Immature natural killer cell (primary cell): Measurements from ENCODE around the gene DLEC1. TPM values are rescaled to one million over a fixed set of nuclear protein-coding genes. Genes with fewer than 3 reads are reported as not detected.
"Not testable (repeated sequence)": the region's sequence is repeated elsewhere in the genome, so short reads cannot be mapped to it uniquely, and the experiment has no call there.

Source experiments
- DNase-seq, 3 donors: peaks; one replicate each; pipeline ENCODE4 v3.0.0; 2022; ENCODE audit warnings: mixed read lengths in 1 of 3
- H3K27ac Mint-ChIP-seq, 6 donors: one replicate each; pipeline ENCODE4 v1.8.0; 2020; ENCODE audit warnings: mixed read lengths in 6 of 6, mild to moderate bottlenecking in 5 of 6, inconsistent platforms in 4 of 6, moderate library complexity in 3 of 6
- H3K27me3 Mint-ChIP-seq, 3 donors: one replicate each; pipeline ENCODE4 v1.8.0; 2020 to 2021; ENCODE audit warnings: low read depth in 3 of 3, mild to moderate bottlenecking in 3 of 3, mixed read lengths in 3 of 3, moderate library complexity in 3 of 3, inconsistent platforms in 1 of 3
- H3K36me3 Mint-ChIP-seq, 3 donors: one replicate each; pipeline ENCODE4 v1.8.0; 2020; ENCODE audit warnings: mixed read lengths in 3 of 3, inconsistent platforms in 2 of 3, mild to moderate bottlenecking in 2 of 3
- H3K4me1 Mint-ChIP-seq, 2 donors: one replicate each; pipeline ENCODE4 v1.8.0; 2020; ENCODE audit warnings: inconsistent platforms in 2 of 2, mild to moderate bottlenecking in 2 of 2, mixed read lengths in 2 of 2, moderate library complexity in 1 of 2
- H3K4me3 Mint-ChIP-seq, 5 donors: one replicate each; pipeline ENCODE4 v1.8.0; 2020; ENCODE audit warnings: mild to moderate bottlenecking in 5 of 5, mixed read lengths in 5 of 5, inconsistent platforms in 3 of 5, moderate library complexity in 3 of 5
- H3K9me3 Mint-ChIP-seq, 6 donors: one replicate each; pipeline ENCODE4 v1.8.0; 2020; ENCODE audit warnings: mild to moderate bottlenecking in 6 of 6, mixed read lengths in 6 of 6, inconsistent platforms in 4 of 6, moderate library complexity in 3 of 6
- polyA plus RNA-seq, 3 donors: library from polyadenylated mRNA; unstranded; fragments of 300-500 nt; fragmentation: Illumina TruSeq; gene quantifications; one replicate each; pipeline ENCODE4 v1.2.3, GENCODE V29; 2021

DLEC1 gene
- polyA plus RNA-seq, 3 donors from 2014 or later, result 0.16 to 2.4 (median 0.84) TPM

DNA sequence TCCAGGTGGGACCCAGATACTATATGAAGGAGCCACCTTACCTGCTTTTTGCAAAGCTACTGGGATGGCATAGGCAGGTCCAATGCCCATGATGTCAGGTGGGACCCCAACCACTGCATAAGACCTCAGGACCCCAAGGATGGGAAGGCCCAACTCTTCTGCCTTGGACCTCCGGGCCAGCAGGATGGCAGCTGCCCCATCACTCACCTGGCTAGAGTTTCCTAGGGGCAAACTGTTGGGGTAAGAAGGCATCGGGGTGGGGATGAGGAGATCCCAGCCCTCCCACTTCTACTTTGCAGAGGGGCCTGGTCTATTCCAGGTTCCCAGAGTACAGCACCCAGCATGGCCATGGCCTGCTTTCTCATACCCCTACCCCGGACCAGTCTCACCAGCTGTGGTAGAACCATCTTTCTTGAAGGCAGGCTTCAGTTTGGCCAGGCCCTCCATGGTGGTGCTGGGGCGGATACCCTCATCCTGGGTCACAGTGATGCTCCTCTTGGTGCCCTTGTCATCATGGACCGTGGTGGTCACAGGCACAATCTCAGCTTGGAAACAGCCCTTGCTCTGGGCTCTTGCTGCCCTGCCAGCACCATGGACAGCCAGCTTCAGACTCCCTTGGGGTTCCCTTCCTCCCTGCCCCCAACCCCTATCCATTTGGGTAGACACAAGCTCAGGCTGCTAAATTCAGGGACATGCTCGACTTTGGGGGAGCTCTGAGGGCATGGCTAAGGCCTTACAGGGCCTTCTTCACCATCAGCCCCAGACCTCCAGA is 87.3 kb downstream of the DLEC1 start:
- Mint-ChIP-seq H3K4me1 (peaks cover 13% of the 10 kb centered on the region in 2 donors), H3K27ac (peak overlapping the region in 1 of 6 donors; percentile 41), H3K4me3 (no peak overlapping the region), H3K9me3 (no peaks in the 10 kb centered on the region), H3K27me3 (peaks cover 0 to 2% (median 0%) of the 10 kb centered on the region in 3 donors), H3K36me3 (peaks cover 11 to 45% (median 17%) of the 10 kb centered on the region in 3 donors)
- no peak for DNase-seq

DNA sequence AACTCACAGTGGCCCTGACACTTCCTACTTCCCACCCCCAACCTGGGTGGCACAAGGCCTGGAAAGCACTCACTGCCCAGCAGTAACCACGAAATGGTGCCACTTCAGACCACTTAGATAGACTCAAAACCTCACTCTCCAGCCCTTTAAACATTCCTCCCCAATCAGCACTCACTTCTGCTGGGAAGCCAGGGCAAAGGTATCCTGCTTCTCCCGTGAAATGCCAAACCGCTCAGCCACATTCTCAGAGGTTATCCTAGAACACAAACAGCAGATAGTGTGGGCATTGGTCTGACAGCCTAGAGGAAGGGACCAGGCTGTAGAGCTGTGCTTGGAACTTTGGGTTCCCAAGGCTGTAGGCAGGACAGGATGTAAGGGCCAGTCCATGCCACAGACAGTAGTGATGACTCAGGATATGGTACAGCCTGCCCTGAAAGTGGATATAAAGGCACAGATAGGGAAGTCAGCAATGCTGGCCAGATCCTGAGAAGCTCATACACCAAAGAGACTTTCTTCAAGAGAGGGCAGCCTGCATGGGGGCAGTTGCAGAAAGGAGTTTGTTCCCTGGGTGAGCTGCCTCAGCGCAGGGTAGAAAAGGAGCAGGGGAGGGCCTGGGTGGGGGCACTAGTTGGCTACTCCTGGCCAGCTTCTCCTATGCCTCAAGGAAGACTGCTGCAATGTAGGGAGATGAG is 88.7 kb downstream of the DLEC1 start:
- H3K9me3 Mint-ChIP-seq, result no peaks in the 10 kb centered on the region
- H3K4me1 Mint-ChIP-seq, result peaks cover 17 to 27% of the 10 kb centered on the region in 2 donors
- no peak for DNase-seq
- peaks cover 0 to 2% (median 0%) of the 10 kb centered on the region in 3 donors for H3K27me3 Mint-ChIP-seq
- no peak overlapping the region for H3K4me3 Mint-ChIP-seq
- H3K36me3 Mint-ChIP-seq, result peaks cover 7 to 37% (median 17%) of the 10 kb centered on the region in 3 donors
- peak overlapping the region in 4 of 6 donors; percentile 17 to 49 (median 22) for H3K27ac Mint-ChIP-seq

DNA sequence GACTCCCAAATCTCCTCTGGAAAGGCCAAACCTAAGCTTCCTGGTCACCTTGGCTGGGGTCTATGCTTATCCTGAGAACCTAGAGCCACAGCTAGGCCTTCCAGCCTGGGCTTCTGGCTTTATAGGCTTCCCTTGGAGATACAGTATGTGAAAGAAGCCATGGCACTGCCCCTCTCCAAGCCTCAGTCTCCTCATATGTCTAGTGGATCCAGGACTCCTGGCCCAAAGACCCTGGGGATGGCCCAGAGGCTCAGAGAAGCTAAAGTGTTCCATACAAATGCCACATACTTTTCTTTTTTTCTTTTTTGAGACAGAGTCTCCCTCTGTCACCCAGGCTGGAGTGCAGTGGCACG is 89.3 kb downstream of the DLEC1 start:
- H3K36me3 Mint-ChIP-seq, result peaks cover 5 to 35% (median 17%) of the 10 kb centered on the region in 3 donors
- peak overlapping the region in 1 of 6 donors; percentile 17 for H3K27ac Mint-ChIP-seq

DNA sequence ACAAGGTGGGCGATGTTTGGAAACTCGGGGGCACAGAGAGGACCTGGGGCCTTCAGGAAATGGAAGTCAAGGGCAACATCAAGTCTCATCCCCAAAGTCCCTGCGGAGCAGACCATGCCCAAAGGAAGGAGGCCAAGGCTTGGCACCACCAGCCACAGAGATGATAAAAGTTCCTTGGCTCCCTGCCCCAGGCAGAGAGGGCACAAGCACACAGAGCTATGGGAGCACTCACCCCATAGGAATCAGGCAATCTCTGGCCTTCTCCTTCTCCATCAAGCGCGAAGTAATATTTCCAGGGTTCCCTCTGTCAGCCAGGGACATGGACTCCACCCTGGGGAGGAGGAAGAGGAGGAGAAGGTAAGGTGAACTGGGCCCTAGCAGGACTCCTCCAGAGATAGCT is 90.0 kb downstream of the DLEC1 start:
- DNase-seq, result no peak
- H3K4me1 Mint-ChIP-seq, result peaks cover 23 to 40% of the 10 kb centered on the region in 2 donors
- H3K9me3 Mint-ChIP-seq, result no peaks in the 10 kb centered on the region
- no peak overlapping the region for H3K4me3 Mint-ChIP-seq
- H3K27me3 Mint-ChIP-seq, result peaks cover 0 to 2% (median 2%) of the 10 kb centered on the region in 3 donors
- peaks cover 5 to 35% (median 17%) of the 10 kb centered on the region in 3 donors for H3K36me3 Mint-ChIP-seq
- H3K27ac Mint-ChIP-seq, result no peak overlapping the region

More for the DNA sequence above, 89.3 kb downstream of the DLEC1 start:
- H3K4me3 Mint-ChIP-seq, result no peak overlapping the region
- H3K4me1 Mint-ChIP-seq, result peaks cover 20 to 32% of the 10 kb centered on the region in 2 donors
- no peaks in the 10 kb centered on the region for H3K9me3 Mint-ChIP-seq
- no peak for DNase-seq
- H3K27me3 Mint-ChIP-seq, result peaks cover 0 to 2% (median 0%) of the 10 kb centered on the region in 3 donors

DNA sequence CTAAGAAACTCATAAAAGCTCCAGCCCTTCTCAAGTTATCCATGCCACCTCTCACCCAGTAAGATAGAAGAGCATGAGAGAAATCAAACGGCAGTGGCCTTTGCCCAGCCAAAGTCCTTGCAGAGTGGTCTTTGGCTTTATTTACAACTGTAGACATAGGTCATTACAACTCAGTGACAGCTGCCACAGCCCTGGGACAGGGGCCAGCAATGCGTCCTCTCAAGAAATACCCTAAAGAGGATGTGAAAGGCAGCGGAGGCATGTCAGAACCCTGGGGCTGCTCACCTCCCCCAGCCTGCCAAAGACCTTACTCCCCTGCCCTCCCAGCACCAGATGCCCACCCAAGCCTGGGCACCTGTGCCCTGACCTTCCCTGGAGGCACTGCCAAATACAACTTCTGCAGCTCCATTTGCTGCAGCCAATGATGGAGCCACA is 91.6 kb downstream of the DLEC1 start:
- DNase-seq, result no peak
- H3K4me3 Mint-ChIP-seq, result no peak overlapping the region
- peak overlapping the region in 5 of 6 donors; percentile 22 to 71 (median 57) for H3K27ac Mint-ChIP-seq
- H3K4me1 Mint-ChIP-seq, result peaks cover 35 to 56% of the 10 kb centered on the region in 2 donors
- no peaks in the 10 kb centered on the region for H3K9me3 Mint-ChIP-seq
- H3K36me3 Mint-ChIP-seq, result peaks cover 6 to 31% (median 9%) of the 10 kb centered on the region in 3 donors
- H3K27me3 Mint-ChIP-seq, result peaks cover 0 to 2% (median 0%) of the 10 kb centered on the region in 3 donors

DNA sequence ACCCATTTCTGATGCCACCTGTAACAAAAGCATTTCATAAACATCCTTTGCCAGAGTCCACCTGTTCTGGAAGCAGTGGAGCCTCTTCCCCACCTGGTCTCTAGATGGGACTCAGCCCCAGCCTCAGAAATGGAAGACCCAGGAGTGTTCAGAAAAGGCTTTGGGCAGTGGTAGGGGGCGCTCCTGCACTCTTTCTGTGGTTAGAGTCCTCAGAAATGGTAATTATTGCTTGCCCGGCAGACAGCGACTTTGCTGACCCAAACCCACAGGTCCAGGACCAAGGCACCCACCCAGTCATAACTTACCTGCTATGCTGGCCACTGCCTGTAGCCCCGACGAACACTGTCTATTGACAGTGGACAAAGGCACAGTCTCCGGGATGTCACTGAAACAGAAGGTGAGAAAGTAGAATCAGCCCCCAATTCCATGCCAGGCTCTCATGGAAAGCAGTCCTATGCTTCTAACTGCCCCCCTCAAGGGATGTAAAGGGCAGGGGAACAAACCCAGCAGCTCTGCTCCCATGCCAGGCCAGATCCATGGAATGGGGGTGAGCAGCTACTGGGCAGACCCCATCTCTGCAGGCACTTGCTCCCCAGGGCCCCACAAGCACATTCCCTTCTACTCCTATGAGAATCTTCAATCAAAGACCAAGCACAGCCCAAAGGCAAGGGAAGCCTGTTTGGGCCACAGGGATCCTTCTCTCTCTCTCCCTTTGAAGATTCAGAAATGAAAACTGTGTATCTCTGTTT is 92.8 kb downstream of the DLEC1 start:
- DNase-seq, result no peak
- Mint-ChIP-seq H3K4me3 (no peak overlapping the region), H3K36me3 (peaks cover 6 to 31% (median 9%) of the 10 kb centered on the region in 3 donors), H3K4me1 (peaks cover 41 to 66% of the 10 kb centered on the region in 2 donors), H3K9me3 (no peaks in the 10 kb centered on the region), H3K27ac (peak overlapping the region in 2 of 6 donors; percentile 21 to 22), H3K27me3 (peaks cover 0 to 7% (median 3%) of the 10 kb centered on the region in 3 donors)

DNA sequence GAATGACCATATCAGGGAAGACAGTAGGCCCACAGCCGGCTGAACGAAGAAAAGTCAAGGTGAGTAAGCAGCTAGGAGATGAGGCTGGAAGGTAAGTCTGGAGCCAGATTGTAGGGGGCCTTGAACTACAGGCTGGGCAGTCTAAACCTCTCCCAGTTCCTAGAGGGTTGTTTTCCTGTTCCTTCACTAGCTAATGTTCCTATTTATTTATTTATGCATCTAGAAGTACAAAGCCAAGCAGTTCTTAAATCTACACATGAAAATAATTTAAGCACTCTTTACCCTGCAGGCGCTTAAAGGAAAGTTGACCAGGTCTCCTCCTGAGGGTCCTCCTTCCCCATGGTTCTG is 94.2 kb downstream of the DLEC1 start:
- Mint-ChIP-seq H3K36me3 (peaks cover 6 to 24% (median 9%) of the 10 kb centered on the region in 3 donors), H3K4me3 (no peak overlapping the region), H3K27me3 (peaks cover 0 to 13% (median 6%) of the 10 kb centered on the region in 3 donors), H3K4me1 (peaks cover 52 to 80% of the 10 kb centered on the region in 2 donors), H3K27ac (peak overlapping the region in 2 of 6 donors; percentile 29 to 34), H3K9me3 (no peaks in the 10 kb centered on the region)
- no peak for DNase-seq

DNA sequence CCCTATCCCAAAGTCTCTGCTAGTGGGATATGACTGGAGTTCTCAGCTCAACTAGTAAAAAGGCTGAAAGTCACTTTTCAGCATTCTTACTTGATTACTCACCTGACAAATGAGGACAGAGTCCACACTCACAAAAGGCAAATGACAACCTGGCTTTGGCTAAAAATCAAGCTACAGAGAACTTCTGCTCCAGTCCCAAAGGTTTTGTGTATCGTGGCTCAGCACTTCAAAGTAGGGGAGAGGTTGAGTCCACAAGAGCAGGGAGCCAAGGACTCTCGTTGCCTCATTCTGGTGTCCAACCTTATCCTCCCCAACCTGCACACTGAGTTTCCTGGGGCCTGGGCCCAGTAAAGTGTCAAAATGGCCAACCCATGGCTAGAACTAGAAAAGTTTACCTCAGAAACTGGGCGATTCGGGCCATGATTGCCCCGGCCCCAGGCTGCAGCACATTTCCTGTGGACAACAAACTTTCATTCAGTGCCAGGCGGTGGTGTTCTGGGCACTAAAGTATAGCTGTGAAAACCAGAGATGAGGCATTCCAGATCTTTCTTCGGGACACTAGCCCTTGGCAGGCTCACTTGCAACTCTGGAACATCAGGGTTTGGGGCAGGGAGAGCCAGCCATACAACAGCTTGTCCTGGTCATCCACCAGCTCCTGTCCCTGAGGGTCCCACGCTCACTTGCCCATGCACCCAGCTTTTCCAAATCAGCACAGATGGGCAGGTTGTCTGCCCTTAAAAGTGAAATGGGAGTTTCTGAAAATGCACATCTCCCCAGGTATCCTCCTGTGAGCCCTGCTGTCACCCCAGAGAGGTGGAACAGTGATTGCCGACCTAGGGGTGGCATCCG is 94.8 kb downstream of the DLEC1 start:
- H3K36me3 Mint-ChIP-seq, result peaks cover 6 to 24% (median 9%) of the 10 kb centered on the region in 3 donors
- peak overlapping the region in 3 of 5 donors; percentile 23 to 56 (median 53) for H3K4me3 Mint-ChIP-seq
- no peaks in the 10 kb centered on the region for H3K9me3 Mint-ChIP-seq
- H3K27me3 Mint-ChIP-seq, result peaks cover 0 to 16% (median 11%) of the 10 kb centered on the region in 3 donors
- peaks cover 55 to 86% of the 10 kb centered on the region in 2 donors for H3K4me1 Mint-ChIP-seq
- peak overlapping the region in 4 of 6 donors; percentile 13 to 64 (median 21) for H3K27ac Mint-ChIP-seq
- DNase-seq, result no peak

DNA sequence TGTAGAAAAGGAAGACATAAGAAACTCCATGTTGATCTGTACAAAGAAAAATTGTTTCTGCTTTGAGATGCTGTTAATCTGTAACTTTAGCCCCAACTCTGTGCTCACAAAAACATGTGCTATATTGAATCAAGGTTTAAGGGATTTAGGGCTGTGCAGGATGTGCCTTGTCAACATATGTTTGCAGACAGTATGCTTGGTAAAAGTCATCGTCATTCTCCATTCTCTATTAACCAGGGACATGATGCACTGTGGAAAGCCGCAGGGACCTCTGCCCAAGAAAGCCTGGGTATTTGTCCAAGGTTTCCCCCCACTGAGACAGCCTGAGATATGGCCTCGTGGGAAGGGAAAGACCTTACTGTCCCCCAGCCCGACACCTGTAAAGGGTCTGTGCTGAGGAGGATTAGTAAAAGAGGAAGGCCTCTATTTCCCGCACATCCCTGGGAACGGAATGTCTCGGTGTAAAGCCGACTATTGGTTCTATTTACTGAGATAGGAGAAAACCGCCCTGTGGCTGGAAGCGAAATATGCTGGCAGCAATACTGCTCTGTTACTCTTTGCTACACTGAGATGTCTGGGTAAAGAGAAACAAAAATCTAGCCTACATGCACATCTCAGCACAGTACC is 95.6 kb downstream of the DLEC1 start:
- H3K27me3 Mint-ChIP-seq, result peaks cover 0 to 16% (median 11%) of the 10 kb centered on the region in 3 donors
- peaks cover 61 to 94% of the 10 kb centered on the region in 2 donors for H3K4me1 Mint-ChIP-seq
- H3K36me3 Mint-ChIP-seq, result peaks cover 6 to 21% (median 9%) of the 10 kb centered on the region in 3 donors
- H3K9me3 Mint-ChIP-seq, DNase-seq: not testable (repeated sequence)
- H3K27ac Mint-ChIP-seq, result peak overlapping the region in 3 of 6 donors; percentile 25 to 95 (median 85)
- peak overlapping the region in 4 of 5 donors; percentile 23 to 95 (median 90) for H3K4me3 Mint-ChIP-seq

DNA sequence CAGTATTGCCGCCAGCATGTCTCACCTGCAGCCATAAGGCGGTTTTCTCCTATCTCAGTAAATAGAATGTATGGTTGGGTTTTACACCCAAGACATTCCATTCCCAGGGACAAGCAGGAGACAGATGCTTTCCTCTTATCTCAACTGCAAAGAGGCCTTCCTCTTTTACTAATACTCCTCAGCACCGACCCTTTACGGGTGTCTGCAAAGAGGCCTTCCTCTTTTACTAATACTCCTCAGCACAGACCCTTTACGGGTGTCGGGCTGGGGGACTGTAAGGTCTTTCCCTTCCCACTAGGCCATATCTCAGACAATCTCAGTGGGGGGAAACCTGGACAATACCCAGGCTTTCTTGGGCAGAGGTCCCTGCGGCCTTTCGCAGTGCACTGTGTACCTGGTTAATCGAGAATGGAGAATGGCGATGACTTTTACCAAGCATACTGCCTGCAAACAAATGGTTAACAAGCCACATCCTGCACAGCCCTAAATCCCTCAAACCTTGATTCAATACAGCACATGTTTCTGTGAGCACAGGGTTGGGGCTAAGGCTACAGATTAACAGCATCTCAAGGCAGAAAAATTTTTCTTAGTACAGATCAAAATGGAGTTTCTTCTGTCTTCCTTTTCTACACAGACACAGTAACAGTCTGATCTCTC is 96.7 kb downstream of the DLEC1 start:
- peak overlapping the region; percentile 90 to 99 (median 92) for H3K4me3 Mint-ChIP-seq
- H3K27me3 Mint-ChIP-seq, result peaks cover 0 to 16% (median 11%) of the 10 kb centered on the region in 3 donors
- peaks cover 2 to 15% (median 4%) of the 10 kb centered on the region in 3 donors for H3K36me3 Mint-ChIP-seq
- not testable (repeated sequence) for H3K9me3 Mint-ChIP-seq, DNase-seq
- peaks cover 66 to 98% of the 10 kb centered on the region in 2 donors for H3K4me1 Mint-ChIP-seq
- peak overlapping the region; percentile 85 to 95 (median 88) for H3K27ac Mint-ChIP-seq

DNA sequence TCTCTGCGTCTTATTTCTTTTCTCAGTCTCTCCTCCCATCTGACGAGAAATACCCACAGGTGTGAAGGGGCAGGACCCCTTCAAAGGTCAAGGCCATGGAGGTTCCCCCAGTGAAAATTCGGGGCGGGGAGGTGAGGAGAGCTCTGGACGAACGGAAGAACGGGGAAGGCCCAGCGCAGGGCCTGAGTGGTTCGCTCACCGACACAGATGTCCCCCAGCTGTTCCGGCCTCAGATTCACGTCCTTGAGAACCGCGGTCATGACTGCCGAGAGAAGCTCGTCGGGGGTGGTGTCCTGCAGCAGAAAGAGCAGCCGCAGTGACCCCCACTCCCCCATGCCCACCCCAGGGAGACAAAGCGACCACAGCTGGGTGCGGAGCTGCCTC is 97.4 kb downstream of the DLEC1 start:
- H3K27me3 Mint-ChIP-seq, result peaks cover 0 to 18% (median 11%) of the 10 kb centered on the region in 3 donors
- peak; percentile 30 to 35 (median 34) for DNase-seq
- H3K9me3 Mint-ChIP-seq, result no peaks in the 10 kb centered on the region
- peak overlapping the region; percentile 90 to 99 (median 92) for H3K4me3 Mint-ChIP-seq
- H3K36me3 Mint-ChIP-seq, result peaks cover 4 to 20% (median 4%) of the 10 kb centered on the region in 3 donors
- peak overlapping the region; percentile 84 to 95 (median 88) for H3K27ac Mint-ChIP-seq
- peaks cover 69 to 98% of the 10 kb centered on the region in 2 donors for H3K4me1 Mint-ChIP-seq
